Measurements from ENCODE around the gene CFAP43.

DNA sequence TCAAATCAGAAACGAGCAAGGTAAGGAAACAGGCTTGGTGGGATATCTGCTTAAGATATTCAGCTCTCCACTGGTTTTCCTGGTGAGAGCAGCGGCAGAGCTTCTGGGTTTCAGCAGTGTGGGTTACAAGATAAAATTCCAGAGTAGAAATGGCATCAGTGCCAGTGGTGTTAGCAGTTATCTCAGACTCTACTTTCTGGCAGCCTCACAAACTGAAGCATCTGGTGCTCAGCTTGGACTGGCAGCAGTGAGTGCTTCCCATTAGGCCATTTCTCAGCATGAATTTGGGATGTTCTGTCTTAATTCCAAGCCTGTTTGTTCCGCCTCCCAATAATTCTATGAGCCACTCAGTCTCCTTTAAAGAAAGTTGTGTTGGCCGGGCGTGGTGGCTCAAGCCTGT, 29.9 kb upstream of the CFAP43 start:
- TF ChIP-seq ZFP30 (CRISPR knock-in tag; IDR thresholded peaks at IDR 0.05), result no peak
- no peak for TF ChIP-seq ARNTL (CRISPR knock-in tag; IDR thresholded peaks at IDR 0.05; ENCODE audit: borderline replicate concordance, low read depth)
- no peak for TF ChIP-seq TSHZ2 (CRISPR knock-in tag; IDR thresholded peaks at IDR 0.05)
- TF ChIP-seq ZNF565 (CRISPR knock-in tag; conservative IDR thresholded peaks at IDR 0.05; ENCODE audit: low read depth), result no peak
- TF ChIP-seq OSR1 (CRISPR knock-in tag; IDR thresholded peaks at IDR 0.05), result no peak
- TF ChIP-seq ZNF70 (CRISPR knock-in tag; IDR thresholded peaks at IDR 0.05), result no peak
- TF ChIP-seq ISL1 (CRISPR knock-in tag; IDR thresholded peaks at IDR 0.05), result no peak
- no peak for TF ChIP-seq GLIS3 (CRISPR knock-in tag; IDR thresholded peaks at IDR 0.05)
- TF ChIP-seq ESRRG (CRISPR knock-in tag; IDR thresholded peaks at IDR 0.05), result no peak
